Stomach (tissue), 4 donors: ENCODE measurements around the gene RAB6D.
"Not testable (repeated sequence)": the region's sequence is repeated elsewhere in the genome, so short reads cannot be mapped to it uniquely, and the experiment has no call there.

Source experiments
- CTCF ChIP-seq, 7 experiments: fragments of 450-650 bp in 4 of 7; fragments of 200-600 bp in 3 of 7; sonication (generic) in 3 of 7; IDR thresholded peaks; one replicate each; pipeline ENCODE4 v1.5.1; 2016 to 2019; ENCODE audit warnings: antibody characterized with exemption in 7 of 7, control low read depth in 2 of 7, mild to moderate bottlenecking in 1 of 7
- POLR2A ChIP-seq, 4 donors: fragments of 450-650 bp; IDR thresholded peaks; one replicate each; pipeline ENCODE4 v1.6.1; 2016; ENCODE audit warnings: antibody characterized with exemption in 4 of 4, control low read depth in 2 of 4, mild to moderate bottlenecking in 1 of 4, moderate library complexity in 1 of 4
- POLR2AphosphoS5 ChIP-seq, 3 donors: sonication (generic); formaldehyde crosslinking; IDR thresholded peaks; one replicate each; pipeline ENCODE4 v1.6.1; 2016; ENCODE audit warnings: antibody characterized with exemption in 3 of 3

- TF ChIP-seq CTCF, POLR2A, POLR2AphosphoS5 (IDR thresholded peaks at IDR 0.05): not testable (repeated sequence)
Measured at GRCh38 chr2:131396209-131396608, 32.2 kb upstream of the RAB6D start.
